HG03108 (cell line): ENCODE data around the gene PARG.
A peak's percentile ranks its signal among the peaks of the same experiment; 100 is the strongest.
"Not testable (repeated sequence)": the region's sequence is repeated elsewhere in the genome, so short reads cannot be mapped to it uniquely, and the experiment has no call there.

ENCODE experiments used
- ATAC-seq: cut with Tn5 transposase; IDR thresholded peaks from one replicate; pipeline ENCODE4 v1.9.1; 2021; ENCODE audit warnings: moderate library complexity; ENCODE audit not compliant: unreplicated experiment

PARG gene

GRCh38 chr10:49831352-49832035 is 110.3 kb downstream of the PARG start:
- no peak for ATAC-seq

DNA sequence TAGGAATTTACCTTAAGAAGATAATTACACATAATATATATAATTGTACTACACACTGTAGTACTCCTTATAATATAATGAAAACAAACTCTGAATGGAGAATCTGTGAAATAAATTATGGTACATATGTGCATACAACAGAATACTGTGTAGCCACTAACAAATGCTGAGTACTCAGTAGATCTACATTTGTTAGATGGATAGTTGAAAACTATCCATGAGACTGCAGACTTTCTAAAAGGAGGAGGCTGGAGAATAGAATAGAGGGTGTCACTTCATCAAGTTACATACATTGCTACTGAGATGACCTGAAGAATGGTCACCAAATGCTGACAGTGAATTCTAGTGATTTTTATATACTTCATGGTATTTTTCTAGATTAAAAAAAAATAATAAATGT is 111.0 kb downstream of the PARG start:
- no peak for ATAC-seq

- ATAC-seq: no peak
Measured at GRCh38 chr10:49830016-49830415, 111.8 kb downstream of the PARG start.

- peak; percentile 50 for ATAC-seq
Measured at GRCh38 chr10:49827297-49827696, 114.5 kb downstream of the PARG start.

DNA sequence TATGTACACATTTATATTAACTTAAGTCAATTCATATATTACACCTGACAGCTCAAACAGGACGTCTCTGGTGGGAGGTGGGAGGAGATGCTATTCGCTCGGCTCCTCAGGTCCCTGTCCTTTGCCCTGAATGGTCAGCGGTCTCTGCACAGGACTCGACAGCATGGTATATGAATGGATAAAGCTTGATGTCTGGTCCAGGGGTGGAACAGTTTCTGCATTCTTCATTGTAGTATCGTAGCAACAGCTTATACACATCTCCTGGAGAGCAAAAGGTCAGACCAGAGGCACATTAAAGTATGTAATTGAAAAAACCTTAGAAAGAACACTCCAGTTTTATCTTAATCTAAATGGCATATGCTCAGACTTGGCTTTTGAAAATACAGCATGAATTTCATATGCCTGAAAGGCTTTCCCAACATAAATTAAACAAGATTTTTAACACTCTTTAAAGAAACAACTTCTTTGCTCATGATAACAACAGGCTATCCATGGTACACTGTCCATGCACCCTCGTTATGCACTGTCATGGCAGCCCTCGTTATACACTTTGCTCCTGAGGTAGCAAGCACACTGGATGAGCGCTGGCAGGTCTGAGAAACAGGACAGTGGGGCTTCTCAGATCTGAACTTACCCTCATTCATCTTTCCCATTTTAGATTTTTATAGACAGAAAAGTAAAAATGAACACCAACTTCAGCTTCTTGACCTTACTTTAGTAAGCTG is 122.4 kb downstream of the PARG start:
- ATAC-seq: no peak

GRCh38 chr10:49817845-49818244 is 124.0 kb downstream of the PARG start:
- ATAC-seq: no peak

- ATAC-seq: no peak
Measured at GRCh38 chr10:49803988-49804387, 137.8 kb downstream of the PARG start.

DNA sequence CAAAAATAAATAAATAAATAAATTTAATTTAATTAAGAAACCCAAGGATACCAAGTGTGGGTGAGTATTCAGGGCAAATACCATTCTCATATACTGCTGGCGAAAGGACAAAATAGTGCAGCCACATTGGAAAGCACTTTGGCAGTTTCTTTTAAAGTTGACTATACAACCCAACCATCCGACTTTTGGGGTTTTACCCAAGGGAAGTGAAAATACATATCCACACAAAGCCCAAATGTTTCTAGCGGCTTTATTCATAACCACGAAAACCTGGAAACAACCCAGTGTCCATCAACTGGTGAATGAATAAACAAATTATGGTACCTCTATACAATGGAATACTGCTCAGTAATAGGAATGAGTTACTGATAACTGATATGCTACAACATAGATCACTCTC is 143.6 kb downstream of the PARG start:
- no peak for ATAC-seq

DNA sequence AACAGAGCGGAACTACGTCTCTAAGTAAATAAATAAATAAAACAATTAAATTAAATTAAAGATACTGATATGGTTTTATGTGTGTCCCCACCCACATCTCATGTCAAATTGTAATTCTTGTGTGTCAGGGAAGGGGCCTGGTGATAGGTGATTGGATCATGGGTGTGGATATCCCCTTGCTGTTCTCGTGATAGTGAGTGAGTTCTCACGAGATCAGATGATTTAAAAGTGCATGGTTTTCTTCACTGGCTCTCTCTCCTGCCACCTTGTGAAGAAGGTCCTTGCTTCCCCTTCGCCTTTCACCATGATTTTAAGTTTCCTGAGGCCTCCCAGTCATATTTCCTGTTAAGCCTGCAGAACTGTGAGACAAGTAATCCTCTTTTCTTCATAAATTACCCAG is 150.7 kb downstream of the PARG start:
- no peak for ATAC-seq

DNA sequence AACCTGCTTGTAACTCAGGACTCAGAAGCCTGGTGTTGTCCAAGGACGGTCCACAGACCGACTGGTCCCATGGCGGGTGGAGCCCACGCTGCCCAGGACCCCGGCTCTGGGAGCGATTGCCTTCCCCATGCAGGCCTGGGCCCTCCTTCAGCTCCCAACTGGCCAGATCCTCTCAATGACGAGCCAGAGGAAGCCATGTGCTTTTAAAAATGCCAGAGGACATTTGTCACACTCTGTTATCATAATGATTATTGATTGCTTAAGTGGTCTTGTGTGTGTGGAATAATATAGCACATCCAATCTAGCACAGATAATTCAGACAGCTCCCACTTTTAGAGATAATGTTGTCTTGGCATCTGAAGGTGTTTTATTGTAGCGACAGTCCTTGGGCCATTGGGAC is 157.1 kb downstream of the PARG start:
- ATAC-seq: no peak

- no peak for ATAC-seq
Measured at GRCh38 chr10:49783645-49784044, 158.2 kb downstream of the PARG start.

GRCh38 chr10:49781247-49781646 is 160.6 kb downstream of the PARG start:
- ATAC-seq: no peak

GRCh38 chr10:49778197-49778596 is 163.6 kb downstream of the PARG start:
- no peak for ATAC-seq

DNA sequence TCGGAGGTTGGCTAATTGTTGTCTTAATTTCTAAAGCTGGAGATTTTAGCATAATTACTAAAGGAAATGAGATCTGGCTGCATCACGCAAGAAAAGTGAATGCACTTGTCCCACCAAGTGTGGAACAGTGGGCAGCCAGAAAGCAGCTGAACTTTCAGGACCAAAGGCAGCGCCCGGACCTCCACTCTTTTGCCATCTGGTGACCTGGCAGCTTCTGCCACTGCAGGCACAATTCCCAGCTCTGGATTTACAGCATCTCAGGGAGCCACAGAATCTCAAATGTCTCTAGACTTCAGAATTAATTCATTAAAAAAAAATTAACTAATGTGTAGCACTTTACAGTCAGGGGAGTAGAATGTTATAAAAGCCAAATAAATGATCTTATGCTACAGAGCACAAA is 165.0 kb downstream of the PARG start:
- no peak for ATAC-seq

- no peak for ATAC-seq
Measured at GRCh38 chr10:49775014-49775413, 166.8 kb downstream of the PARG start.

- not testable (repeated sequence) for ATAC-seq
Measured at GRCh38 chr10:49772944-49773343, 168.9 kb downstream of the PARG start.

GRCh38 chr10:49771046-49771445 is 170.8 kb downstream of the PARG start:
- not testable (repeated sequence) for ATAC-seq

DNA sequence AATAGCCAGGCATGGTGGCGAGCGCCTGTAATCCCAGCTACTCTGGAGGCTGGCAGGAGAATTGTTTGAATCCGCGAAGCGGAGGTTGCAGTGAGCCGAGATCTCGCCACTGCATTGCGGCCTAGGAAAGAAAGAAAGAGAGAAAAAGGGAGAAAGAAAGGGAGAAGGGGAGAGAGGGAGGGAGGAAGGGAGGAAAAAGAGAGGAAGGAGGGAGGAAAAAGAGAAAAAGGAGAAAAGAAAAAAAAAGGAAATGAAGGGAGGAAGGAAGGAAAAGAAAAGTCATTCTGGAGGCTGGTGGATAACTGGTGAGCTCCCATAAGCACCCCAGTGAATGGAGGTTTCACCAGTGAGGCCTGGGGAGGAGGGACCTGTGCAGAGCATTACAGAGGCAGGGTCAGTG is 172.1 kb downstream of the PARG start:
- ATAC-seq: no peak

DNA sequence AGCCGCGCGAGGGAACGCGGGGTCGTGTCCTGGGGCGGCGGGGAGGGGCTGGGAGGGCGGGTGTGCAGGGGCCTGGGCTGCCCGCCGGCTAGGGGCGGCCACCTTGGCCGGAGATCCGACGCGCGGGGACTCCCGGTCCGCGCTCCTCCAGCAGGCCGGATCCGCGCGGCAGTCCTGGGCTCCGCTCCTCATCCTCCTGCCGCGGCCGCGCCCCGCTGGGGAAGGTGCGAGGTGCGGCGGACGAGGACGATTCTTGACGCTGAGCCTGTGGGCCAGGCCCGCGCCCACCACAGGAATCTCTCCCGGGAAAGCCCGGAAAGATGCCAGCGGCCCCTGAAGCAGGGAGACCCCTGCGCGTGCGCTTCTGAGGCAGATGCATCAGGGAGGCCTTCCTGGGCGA is 173.1 kb downstream of the PARG start:
- no peak for ATAC-seq

- ATAC-seq: no peak
Measured at GRCh38 chr10:49768329-49768728, 173.5 kb downstream of the PARG start.
